GM12892 (cell line): ENCODE data around the gene PCDHGA6.

ENCODE experiments used
- DNase-seq: peaks from one replicate; pipeline ENCODE4 v3.0.0; 2011; ENCODE audit not compliant: insufficient read length
- FAIRE-seq: peaks from 2 replicates; lab custom pipeline; 2011; peaks lifted over from hg19 to GRCh38; lab: Jason Lieb, UNC
- POLR2A ChIP-seq: IDR thresholded peaks from 2 replicates; pipeline ENCODE4 v1.6.1; 2011; ENCODE audit warnings: low read depth, low read length, control low read depth
- POLR2AphosphoS5 ChIP-seq: IDR thresholded peaks from 2 replicates; pipeline ENCODE4 v1.6.1; 2011; ENCODE audit warnings: low read depth, low read length, control low read depth
- TAF1 ChIP-seq: IDR thresholded peaks from 2 replicates; pipeline ENCODE4 v1.6.1; 2011; ENCODE audit warnings: low read depth, mild to moderate bottlenecking, control low read depth, low read length, borderline replicate concordance

The PCDHGA6 gene

GRCh38 chr5:141427783-141428426, 54.2 kb downstream of the PCDHGA6 start:
- TF ChIP-seq POLR2AphosphoS5 = no peak
- TF ChIP-seq TAF1 = no peak
- no peak for TF ChIP-seq POLR2A
- no peak for DNase-seq
- no peak for FAIRE-seq
